ENCODE measurements around the gene TEX2.

- TF ChIP-seq ETS1 (IDR thresholded peaks at IDR 0.05) (peak; percentile 77; the same call in 1 of the 2 replicates), CTCF (conservative IDR thresholded peaks at IDR 0.05; ENCODE audit: low read depth in 2 of 2) (no peak), EZH2 (IDR thresholded peaks at IDR 0.05; ENCODE audit: low read depth, unreplicated experiment) (no peak), REST (IDR thresholded peaks at IDR 0.05; ENCODE audit: unreplicated experiment) (peak; percentile 3), POLR2AphosphoS5 (IDR thresholded peaks at IDR 0.05; ENCODE audit: low read depth) (peak; percentile 70), EZH2phosphoT487 (IDR thresholded peaks at IDR 0.05; ENCODE audit: unreplicated experiment) (no peak), CREB1 (CRISPR knock-in tag; IDR thresholded peaks at IDR 0.05; ENCODE audit: low read depth) (no peak), STAT1 (IDR thresholded peaks at IDR 0.05; ENCODE audit: unreplicated experiment) (no peak), ZNF331 (CRISPR knock-in tag; IDR thresholded peaks at IDR 0.05; ENCODE audit: low read depth) (no peak), ZNF462 (CRISPR knock-in tag; IDR thresholded peaks at IDR 0.05) (no peak), ZNF114 (CRISPR knock-in tag; IDR thresholded peaks at IDR 0.05) (no peak), JUNB (IDR thresholded peaks at IDR 0.05; ENCODE audit: unreplicated experiment) (no peak), NANOG (IDR thresholded peaks at IDR 0.05; ENCODE audit: borderline replicate concordance) (no peak)
Observed at GRCh38 chr17:64263000-64263766, at the start of gene TEX2.
